GM19240 (cell line): ENCODE results near the gene STRIP2.
A peak's percentile ranks its signal among the peaks of the same experiment; 100 is the strongest.
"Not testable (repeated sequence)": the region's sequence is repeated elsewhere in the genome, so short reads cannot be mapped to it uniquely, and the experiment has no call there.

Experiments used
- DNase-seq: peaks from one replicate; pipeline ENCODE4 v3.0.0; 2011; ENCODE audit warnings: low spot score; ENCODE audit not compliant: insufficient read length

The STRIP2 gene

GRCh38 chr7:129452589-129453231 is 18.5 kb downstream of the STRIP2 start:
- DNase-seq, result no peak

DNA sequence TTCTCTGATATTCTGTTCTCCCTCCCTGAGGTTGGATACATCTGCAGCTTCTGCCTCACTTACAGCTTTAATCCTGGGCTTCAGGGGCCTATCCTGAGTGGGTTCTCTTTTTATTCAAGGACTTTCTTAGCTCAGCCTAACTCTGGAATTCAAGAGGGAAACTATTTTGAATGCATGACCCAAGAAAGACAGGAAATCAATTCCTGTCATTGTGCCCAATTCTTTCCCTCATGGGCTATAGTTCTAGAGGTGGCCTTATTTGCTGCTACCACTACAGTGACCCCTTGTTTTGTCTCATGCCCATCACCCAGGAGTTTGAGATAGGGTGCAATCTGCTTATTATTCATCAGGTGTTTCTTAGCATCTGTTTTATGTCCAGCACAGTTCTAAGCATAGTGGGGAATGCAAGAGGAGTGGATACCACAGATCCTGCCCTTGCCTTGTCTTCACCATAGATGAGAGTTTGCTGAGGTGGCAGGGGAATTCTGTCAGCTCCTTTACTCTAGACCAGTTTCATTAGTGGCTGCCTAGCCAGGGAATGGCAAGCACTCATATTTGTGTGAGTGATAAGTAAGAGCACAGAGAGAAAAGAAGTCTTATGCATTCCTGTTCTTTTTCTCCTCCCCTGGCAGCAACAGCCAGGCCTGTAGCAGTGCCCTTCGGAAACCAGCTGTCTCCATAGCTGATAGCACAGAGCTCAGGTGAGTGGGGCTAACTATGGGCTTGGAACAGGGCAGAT is 19.4 kb downstream of the STRIP2 start:
- DNase-seq, result no peak

GRCh38 chr7:129454249-129454551 is 20.0 kb downstream of the STRIP2 start:
- no peak for DNase-seq

- no peak for DNase-seq
Observed at GRCh38 chr7:129456421-129456820, 22.2 kb downstream of the STRIP2 start.

- no peak for DNase-seq
Observed at GRCh38 chr7:129457101-129457500, 22.9 kb downstream of the STRIP2 start.

DNA sequence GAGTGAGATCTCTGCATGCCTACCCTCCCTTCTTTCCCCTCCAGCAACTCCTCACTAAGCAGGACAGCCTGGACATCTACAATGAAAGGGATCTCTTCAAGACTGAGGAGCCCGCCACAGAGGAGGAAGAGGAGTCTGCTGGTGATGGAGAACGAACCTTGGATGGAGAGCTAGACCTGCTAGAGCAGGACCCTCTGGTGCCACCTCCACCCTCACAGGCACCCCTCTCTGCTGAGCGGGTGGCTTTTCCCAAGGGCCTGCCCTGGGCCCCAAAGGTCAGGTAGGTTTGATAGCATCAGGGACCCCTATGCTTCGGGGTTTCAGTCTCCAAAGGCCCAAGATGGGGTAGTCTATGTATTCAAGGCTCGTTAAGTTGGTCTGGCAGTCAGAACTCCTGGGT is 23.9 kb downstream of the STRIP2 start:
- no peak for DNase-seq

- DNase-seq, result no peak
Observed at GRCh38 chr7:129461809-129462208, 27.6 kb downstream of the STRIP2 start.

GRCh38 chr7:129462420-129462819 is 28.2 kb downstream of the STRIP2 start:
- no peak for DNase-seq

- DNase-seq, result no peak
Observed at GRCh38 chr7:129464194-129464593, 30.0 kb downstream of the STRIP2 start.

- DNase-seq, result no peak
Observed at GRCh38 chr7:129465080-129465479, 30.8 kb downstream of the STRIP2 start.

DNA sequence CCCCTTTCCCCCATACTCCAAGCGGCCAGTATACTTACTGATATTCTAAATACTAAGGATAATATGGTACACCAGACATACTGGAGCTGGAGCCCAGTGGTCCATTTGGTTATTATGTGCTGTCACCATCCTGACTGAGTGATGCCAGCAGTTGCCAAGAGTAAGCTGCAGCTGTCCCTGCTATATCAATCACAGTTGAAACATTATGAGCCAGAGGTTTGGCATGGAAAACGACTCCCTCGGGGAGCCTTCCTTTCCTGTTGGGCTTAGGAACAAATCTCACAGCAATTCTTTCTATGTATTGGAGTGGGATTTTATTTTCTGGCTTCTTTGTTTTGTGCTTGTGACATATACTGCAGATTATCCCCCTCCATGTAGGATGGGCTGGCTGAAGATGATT is 32.6 kb downstream of the STRIP2 start:
- DNase-seq, result no peak

DNA sequence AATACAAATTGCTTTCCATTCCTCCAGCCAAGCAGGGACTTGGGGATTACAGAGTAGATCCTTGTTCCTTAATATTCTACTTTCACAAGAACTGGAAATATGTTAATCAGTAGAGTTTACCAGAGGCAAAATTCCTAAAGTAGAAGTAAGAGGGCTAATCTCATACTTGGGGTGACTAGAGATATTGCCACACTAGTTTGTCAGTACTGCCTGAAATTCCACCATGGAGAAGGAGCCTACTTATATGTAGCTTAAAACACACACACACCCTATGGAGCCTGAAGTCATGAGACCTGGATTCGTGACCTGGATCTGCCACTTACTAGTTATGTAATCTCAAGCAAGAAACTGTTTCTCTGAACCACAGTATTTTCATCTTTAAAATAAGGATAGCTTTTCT is 33.9 kb downstream of the STRIP2 start:
- DNase-seq, result no peak

DNA sequence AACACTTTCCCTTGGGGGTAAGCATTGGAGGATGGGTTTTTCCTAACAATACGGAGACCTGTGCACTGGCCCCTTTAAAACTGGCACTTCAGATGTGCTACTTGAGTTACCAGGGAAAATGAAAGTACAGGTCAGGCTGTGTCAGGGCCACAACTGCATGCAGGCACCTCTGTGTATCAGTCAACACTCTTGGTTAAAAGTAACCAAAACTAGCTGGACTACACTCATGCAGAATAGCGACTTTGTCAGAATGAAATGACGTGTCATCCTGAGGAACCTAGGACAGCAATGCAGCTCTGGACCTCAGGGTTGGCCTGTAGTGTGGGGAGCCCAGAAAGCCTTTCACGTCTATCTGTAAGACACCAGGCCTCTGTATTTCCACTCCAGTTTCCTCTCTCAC is 34.3 kb downstream of the STRIP2 start:
- peak; percentile 43 for DNase-seq

DNA sequence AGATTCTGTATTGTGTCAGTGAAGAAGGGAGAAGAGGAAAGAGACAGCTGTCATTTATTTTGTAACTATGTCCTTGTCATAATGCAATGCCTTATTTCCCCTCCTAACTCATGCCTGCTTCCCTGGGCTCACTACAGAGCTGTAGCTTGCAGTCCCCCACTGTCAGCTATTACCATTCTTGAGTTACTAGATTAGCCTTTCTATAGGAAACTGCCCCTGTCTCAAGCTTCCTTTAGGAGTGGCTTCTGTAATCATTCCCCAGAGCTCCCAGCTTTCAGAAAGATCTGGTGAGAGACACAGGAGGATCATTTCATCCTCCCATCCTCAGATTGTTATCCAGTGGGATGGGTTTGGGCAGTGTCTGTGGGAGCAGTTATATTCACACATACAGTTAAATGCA is 35.7 kb downstream of the STRIP2 start:
- no peak for DNase-seq

DNA sequence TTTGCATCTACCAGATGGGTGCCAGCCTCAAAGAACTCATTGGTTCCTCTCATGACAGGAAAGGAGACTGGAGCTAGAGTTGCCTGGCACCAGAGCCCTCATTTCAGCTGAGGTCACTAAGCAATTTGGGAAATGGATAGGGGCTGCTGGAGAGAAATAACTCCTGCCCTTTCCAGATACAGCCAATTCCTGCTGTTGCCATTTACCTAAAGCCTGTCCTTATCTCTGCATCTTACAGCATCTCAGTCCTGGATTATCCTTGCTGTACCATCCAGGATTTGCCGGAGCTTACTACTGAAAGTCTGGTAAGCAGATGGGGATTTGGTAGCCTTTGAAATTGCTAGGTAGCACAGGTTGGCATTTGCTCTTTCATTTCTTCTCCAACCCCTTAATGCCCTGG is 36.2 kb downstream of the STRIP2 start:
- DNase-seq, result no peak

DNA sequence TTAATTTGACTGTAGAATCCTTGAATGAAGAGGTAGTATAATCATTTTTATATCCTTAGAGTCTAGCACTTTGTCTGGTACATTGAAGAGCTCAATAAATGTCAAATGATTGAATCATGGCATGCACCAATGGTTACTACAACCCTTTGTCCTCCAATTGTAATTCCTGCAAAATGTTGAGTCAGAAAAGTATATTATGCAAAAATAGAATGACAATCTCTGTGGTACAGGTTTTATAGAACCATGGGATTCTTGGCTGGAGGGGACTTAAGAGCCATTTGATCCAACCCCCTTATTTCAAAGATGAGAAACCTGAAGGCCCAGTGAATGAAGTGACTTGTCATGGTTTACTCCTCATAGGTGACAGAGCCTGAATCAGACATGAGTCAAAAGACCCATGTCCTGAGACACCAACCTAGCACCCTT is 37.2 kb downstream of the STRIP2 start:
- DNase-seq, result no peak

- not testable (repeated sequence) for DNase-seq
Observed at GRCh38 chr7:129475931-129476330, 41.7 kb downstream of the STRIP2 start.

DNA sequence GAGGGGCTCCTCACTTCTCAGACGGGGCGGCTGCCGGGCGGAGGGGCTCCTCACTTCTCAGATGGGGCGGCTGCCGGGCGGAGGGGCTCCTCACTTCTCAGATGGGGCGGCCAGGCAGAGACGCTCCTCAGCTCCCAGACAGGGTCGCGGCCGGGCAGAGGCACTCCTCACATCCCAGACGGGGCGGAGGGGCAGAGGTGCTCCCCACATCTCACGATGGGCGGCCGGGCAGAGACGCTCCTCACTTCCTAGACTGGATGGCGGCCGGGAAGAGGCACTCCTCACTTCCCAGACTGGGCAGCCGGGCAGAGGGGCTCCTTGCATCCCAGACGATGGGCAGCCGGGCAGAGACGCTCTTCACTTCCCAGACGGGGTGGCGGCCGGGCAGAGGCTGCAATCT is 42.2 kb downstream of the STRIP2 start:
- DNase-seq, result not testable (repeated sequence)

GRCh38 chr7:129479831-129480230 is 45.6 kb downstream of the STRIP2 start:
- DNase-seq, result no peak

DNA sequence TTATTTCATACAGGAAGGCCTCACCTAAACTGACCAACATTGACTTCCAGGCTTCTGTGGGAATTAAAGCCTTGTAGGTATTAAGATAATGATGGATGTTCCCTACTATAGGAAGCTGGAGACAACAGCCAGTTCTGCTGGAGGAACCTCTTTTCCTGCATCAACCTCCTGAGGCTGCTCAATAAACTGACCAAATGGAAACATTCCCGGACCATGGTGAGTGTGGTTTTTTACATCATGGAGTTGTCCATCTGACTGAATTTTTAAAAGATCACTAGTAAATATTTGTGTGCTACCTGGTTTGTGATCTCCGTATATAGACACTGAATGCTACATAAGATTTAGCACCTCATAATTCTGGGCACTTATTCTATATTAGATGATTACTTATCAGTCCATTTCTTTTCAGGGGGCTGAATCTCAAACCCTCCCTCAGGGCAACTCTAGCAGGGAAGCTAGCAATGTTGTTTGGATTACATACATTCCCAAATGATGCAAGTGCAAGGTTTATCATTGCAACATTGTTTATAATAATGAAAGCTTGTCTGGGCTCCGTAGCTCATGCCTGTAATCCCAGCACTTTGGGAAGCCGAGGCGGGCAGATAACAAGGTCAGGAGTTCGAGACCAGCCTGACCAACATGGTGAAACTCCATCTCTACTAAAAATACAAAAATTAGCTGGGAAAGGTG is 46.6 kb downstream of the STRIP2 start:
- no peak for DNase-seq

DNA sequence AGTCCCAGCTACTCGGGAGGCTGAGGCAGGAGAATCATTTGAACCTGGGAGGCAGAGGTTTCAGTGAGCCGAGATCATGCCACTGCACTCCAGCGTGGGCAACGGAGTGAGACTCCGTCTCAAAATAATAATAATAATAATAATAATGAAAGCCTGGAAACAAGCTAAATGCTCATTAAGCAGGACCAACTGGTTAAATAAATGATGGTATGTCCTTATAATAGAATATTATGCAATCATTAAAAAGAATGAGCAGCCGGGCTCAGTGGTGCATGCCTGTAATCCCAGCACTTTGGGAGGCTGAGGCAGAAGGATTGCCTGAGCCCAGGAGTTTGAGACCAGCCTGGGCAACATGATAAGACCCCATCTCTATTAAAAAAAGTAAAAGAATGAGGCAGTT is 47.1 kb downstream of the STRIP2 start:
- DNase-seq, result not testable (repeated sequence)

- DNase-seq, result no peak
Observed at GRCh38 chr7:129482781-129483180, 48.5 kb downstream of the STRIP2 start.

DNA sequence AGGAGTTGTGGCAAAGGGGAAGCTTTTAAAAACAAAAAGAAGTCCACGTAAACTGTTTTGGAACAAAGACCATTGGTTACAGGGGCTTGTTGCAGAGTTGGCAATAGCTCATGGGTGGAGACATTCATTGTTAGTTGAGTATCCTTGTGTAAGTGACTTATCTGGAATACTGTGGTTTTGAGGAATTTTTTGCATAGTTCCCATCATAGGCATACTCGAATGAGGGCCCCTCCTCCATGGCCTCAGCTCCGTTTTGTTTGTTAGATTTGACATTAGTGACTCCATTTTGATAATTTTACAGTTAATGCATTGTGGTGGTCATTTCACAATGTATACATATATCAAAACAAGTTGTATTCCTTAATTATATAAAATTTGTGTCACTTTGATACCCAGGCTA is 55.3 kb downstream of the STRIP2 start:
- DNase-seq, result no peak
